DND-41 (cell line): ENCODE measurements around the gene CSRP1.

Experiments
- EZH2 ChIP-seq: IDR thresholded peaks from 3 replicates; pipeline ENCODE4 v1.6.1; 2012; ENCODE audit warnings: borderline replicate concordance, low read depth, mild to moderate bottlenecking, moderate library complexity, low read length, inconsistent platforms; ENCODE audit not compliant: severe bottlenecking
- TF ChIP-seq, protein P1 (sequence below): IDR thresholded peaks from 2 replicates; pipeline ENCODE4 v1.5.1; 2012; ENCODE audit warnings: borderline replicate concordance, low read length, moderate library complexity, mild to moderate bottlenecking; ENCODE audit not compliant: poor library complexity, severe bottlenecking; ENCODE audit errors: extremely low read depth

DNA sequence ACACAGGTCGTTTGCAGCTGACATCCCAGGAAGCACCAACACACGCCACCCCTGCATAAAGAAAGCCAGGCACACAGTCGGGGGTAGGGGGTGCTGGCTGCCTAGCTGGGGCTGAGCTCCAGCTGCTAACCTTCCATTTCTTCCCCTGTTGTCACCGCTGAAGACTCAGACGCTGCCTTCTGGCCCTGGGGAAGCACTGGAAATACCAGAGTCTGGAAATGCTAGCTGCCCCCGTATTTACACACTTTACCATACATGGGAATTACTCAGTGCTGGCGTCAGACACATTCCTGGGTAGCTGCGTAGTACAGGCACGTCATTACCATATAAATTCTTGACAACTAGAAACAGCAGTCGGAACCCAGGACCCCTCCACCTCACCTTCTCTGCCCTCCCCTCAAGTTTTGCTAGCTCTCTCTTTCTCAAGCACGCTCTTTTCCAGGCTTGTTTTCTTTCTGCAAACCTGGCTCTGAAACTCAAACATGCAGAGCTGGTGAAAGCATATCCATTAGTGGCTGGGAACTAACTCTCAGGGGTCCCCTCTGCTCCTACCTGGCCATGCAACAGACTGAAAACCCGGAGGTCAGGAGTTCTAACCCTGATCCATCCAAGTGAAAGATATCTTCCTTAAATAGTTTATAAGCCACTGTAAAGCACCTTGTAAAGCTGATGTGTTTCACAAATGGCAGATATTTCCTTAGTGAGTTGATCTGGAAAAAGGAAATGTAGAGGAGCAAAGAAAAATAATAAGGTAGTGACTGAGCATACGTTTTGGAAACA is 3.3 kb downstream of the CSRP1 start:
- TF ChIP-seq, protein P1, sequence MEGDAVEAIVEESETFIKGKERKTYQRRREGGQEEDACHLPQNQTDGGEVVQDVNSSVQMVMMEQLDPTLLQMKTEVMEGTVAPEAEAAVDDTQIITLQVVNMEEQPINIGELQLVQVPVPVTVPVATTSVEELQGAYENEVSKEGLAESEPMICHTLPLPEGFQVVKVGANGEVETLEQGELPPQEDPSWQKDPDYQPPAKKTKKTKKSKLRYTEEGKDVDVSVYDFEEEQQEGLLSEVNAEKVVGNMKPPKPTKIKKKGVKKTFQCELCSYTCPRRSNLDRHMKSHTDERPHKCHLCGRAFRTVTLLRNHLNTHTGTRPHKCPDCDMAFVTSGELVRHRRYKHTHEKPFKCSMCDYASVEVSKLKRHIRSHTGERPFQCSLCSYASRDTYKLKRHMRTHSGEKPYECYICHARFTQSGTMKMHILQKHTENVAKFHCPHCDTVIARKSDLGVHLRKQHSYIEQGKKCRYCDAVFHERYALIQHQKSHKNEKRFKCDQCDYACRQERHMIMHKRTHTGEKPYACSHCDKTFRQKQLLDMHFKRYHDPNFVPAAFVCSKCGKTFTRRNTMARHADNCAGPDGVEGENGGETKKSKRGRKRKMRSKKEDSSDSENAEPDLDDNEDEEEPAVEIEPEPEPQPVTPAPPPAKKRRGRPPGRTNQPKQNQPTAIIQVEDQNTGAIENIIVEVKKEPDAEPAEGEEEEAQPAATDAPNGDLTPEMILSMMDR = no peak
- TF ChIP-seq EZH2 = no peak
